GM12891 (cell line): ENCODE measurements around the gene UBE2O.

Experiments used
- POLR2AphosphoS5 ChIP-seq: IDR thresholded peaks from 2 replicates; pipeline ENCODE4 v1.6.1; 2011; ENCODE audit warnings: low read depth, low read length, control low read depth
- SPI1 ChIP-seq: IDR thresholded peaks from 2 replicates; pipeline ENCODE4 v1.6.1; 2011; ENCODE audit warnings: low read depth, low read length, control low read depth

GRCh38 chr17:76473541-76473985 lies 20.6 kb upstream of the UBE2O start:
- TF ChIP-seq SPI1, result no peak
- no peak for TF ChIP-seq POLR2AphosphoS5
